GM21723 (cell line): ENCODE results near the gene POLR1C.
A peak's percentile ranks its signal among the peaks of the same experiment; 100 is the strongest.
"Not testable (repeated sequence)": the region's sequence is repeated elsewhere in the genome, so short reads cannot be mapped to it uniquely, and the experiment has no call there.

ENCODE experiments used
- ATAC-seq: cut with Tn5 transposase; IDR thresholded peaks from one replicate; pipeline ENCODE4 v1.9.1; 2021; ENCODE audit warnings: mild to moderate bottlenecking, moderate library complexity; ENCODE audit not compliant: unreplicated experiment

Gene POLR1C

DNA sequence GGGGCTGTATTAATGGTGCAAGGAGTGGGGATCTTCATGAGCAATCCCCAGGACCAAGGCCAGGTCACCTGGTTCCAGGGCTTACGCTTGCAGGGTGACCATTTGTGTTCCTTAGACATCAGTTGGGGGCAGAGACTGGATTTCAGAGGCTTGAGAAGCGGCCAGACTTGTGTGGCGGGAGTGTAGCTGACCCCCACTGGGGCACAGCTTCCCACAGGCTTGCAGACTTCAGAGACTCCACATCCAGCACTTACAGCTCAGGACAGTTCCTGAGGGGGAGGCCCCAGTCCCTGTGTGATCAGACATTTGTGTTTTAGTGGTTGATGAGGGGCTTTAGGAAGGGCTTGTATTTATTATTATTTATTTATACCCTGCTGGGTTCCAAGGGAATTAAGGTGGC lies 24.2 kb upstream of the POLR1C start:
- no peak for ATAC-seq

- ATAC-seq: no peak
These were observed 23.7 kb upstream of the POLR1C start for GRCh38 chr6:43493230-43493629.

DNA sequence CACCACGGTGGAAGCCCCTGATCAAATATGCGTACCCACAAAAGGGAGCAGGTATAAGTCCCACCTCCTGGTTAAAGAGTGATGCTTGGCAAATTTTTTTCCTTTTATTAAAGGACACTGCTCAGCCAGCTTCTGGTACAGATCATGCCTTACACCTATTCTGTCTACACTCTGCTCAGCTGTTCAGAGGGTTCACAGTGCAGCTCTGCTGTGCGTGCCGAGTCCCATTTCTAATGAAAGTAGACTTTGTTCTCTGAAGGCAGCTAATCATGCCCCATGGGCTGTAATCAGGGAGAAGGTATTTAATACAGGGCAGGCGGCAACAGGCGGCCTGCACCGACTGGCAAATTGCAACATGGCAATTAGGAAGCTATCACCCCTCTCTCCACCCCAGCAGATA lies 23.1 kb upstream of the POLR1C start:
- no peak for ATAC-seq

- no peak for ATAC-seq
These were observed 22.6 kb upstream of the POLR1C start for GRCh38 chr6:43494321-43494720.

GRCh38 chr6:43494766-43495165 lies 22.1 kb upstream of the POLR1C start:
- no peak for ATAC-seq

GRCh38 chr6:43495409-43495941 lies 21.4 kb upstream of the POLR1C start:
- no peak for ATAC-seq

GRCh38 chr6:43496370-43497128 lies 20.3 kb upstream of the POLR1C start:
- no peak for ATAC-seq

- no peak for ATAC-seq
These were observed 19.8 kb upstream of the POLR1C start for GRCh38 chr6:43497129-43497396.

GRCh38 chr6:43497689-43498088 lies 19.2 kb upstream of the POLR1C start:
- ATAC-seq: no peak

DNA sequence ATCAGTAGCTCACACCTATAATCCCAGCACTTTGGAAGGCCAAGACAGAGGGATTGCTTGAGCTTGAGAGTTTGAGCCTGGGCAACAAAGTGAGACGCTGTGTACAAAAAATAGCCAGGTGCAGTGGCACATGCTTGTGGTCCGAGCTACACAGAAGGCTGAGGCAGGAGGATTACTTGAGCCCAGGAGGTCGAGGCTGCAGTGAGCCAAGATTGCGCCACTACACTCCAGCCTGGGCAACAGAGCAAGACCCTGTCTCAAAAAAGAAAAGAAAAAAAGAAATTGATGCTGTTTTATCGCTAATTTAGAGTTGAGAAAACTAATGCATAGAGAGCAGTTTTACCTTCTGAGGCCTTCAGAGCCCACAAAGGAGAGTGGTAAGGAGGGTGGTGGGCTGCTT lies 18.6 kb upstream of the POLR1C start:
- not testable (repeated sequence) for ATAC-seq

DNA sequence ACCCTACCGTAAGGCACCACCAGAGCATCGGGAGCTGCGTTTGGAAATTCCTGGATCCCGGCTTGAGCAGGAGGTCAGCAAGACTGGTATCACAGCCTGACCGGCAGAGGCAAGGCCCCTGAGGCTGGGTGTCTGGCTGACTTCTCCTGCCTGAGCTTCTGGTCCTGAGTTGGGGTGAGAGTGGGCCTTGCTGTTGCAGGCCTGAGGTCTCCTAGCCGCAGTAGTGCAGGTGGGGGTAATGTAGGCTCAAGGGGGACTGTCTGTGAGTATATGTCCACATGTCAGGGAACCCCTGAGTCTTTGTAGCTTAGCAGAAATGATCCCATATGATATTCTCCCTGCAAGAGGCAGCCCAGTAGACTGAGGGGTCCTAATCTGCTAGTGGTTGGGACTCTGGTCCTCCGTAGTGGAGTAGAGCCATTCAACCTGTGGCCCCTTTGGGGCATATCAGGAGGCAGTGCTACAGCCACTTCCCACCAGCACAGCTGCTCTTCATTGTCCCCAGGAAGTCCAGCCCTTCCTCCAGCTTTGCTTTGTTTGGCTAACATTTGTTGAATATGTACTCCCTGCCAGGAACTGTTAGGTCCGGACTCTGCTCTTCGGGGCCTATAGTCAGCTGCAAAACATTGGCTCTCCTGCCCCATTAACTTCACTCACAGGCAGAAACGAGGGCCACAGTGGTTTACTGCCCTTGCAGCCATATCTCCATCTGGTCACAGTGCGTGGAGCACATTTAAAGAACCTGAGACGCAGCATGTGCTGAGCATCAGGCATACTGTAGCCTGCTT lies 17.7 kb upstream of the POLR1C start:
- ATAC-seq: no peak

DNA sequence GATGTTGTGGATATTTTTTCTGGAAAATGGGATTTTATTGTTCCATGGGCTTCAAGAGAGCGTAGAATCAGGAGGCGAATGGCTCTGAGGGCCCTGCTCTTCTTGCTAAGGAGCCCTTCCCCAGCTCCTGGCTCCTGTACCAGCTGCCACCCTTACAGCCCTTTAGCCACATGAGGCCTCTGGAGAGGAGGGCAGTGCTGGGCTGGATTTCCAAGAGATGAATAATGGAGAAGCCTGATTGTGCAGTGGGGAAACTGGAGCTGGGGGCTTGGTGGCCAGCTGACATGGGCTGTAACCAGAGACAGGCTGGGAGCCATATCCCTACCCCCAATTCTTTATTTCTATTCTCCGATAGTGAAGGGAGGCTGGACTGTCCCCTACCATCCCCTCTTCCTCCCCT lies 16.0 kb upstream of the POLR1C start:
- ATAC-seq: no peak

DNA sequence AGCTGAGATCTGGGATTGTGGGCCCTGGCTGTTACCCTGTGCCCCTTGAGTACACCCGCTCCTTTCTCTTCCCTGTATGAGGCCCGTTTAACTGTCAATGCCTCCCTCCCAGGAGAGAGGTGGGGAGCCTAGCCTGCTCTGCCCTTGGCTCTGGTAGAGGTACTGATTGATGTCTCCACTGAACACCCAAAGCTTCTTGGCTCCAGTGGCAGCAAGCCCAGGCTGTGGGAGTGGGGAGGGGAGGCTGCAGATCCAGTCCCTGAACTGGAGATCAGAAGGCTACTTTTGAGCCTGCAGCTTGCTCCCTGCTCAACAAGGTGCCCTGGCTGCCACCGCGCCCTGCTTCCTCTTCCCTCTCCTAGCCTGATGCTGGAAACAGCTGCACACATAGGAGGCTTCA lies 14.2 kb upstream of the POLR1C start:
- ATAC-seq: no peak

DNA sequence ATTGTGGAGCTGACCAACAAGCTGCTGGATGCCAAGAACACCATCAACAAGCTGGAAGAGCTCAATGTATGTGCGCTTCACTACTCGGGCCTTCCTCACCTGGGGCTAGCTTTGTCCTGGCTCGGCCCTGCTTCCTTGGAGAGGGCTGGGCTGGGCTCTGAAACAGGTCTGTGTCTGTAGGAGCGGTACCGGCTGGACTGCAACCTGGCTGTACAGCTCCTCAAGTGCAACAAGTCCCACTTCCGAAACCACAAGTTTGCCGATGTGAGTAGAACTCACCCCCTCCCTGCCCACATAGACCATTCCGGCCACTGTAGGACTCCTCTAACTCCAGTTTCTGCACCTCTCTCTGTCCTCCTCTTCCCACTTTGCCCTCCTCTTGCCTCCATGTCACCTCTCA lies 13.4 kb upstream of the POLR1C start:
- no peak for ATAC-seq

DNA sequence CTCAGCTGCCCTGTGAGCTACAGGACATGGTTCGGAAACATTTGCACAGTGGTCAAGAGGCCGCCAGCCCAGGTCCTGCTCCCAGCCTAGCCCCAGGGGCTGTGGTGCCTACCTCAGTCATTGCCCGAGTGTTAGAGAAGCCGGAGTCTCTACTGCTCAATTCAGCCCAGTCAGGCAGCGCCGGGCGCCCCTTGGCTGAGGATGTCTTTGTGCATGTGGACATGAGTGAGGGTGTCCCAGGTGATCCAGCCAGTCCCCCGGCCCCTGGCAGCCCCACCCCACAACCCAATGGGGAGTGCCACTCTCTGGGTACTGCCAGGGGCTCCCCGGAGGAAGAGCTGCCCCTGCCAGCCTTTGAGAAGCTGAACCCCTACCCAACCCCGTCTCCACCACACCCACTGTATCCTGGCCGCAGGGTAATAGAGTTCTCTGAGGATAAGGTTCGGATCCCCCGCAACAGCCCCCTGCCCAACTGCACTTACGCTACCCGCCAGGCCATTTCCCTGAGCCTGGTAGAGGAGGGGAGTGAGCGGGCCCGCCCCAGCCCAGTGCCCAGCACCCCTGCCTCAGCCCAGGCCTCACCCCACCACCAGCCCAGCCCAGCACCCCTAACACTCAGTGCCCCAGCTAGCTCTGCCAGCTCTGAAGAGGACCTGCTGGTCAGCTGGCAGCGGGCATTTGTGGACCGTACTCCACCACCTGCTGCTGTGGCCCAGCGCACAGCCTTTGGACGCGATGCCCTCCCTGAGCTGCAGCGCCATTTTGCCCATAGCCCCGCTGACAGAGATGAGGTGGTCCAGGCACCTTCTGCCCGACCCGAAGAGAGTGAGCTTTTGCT lies 11.9 kb upstream of the POLR1C start:
- ATAC-seq: no peak

DNA sequence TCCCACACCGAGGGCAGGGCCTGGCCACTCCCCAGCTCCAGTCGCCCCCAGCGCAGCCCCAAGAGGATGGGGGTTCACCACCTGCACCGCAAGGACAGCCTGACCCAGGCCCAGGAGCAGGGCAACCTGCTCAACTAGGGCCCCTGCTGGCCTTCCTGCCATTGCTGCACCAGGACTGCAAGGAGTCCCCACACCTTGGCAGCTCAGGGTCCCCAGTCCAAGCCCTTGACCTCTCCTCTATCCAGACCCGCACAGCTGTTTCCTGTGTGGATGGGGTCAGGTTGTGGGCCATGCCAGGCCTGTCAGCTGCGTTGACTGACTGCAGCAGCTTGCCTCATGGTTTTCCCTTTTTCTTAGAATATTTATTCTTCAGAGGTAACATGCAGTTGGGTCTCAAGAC lies 11.2 kb upstream of the POLR1C start:
- ATAC-seq: no peak

- ATAC-seq: no peak
These were observed 10.7 kb upstream of the POLR1C start for GRCh38 chr6:43506171-43506570.

- peak; percentile 52 for ATAC-seq
These were observed 10.0 kb upstream of the POLR1C start for GRCh38 chr6:43506667-43507471.

DNA sequence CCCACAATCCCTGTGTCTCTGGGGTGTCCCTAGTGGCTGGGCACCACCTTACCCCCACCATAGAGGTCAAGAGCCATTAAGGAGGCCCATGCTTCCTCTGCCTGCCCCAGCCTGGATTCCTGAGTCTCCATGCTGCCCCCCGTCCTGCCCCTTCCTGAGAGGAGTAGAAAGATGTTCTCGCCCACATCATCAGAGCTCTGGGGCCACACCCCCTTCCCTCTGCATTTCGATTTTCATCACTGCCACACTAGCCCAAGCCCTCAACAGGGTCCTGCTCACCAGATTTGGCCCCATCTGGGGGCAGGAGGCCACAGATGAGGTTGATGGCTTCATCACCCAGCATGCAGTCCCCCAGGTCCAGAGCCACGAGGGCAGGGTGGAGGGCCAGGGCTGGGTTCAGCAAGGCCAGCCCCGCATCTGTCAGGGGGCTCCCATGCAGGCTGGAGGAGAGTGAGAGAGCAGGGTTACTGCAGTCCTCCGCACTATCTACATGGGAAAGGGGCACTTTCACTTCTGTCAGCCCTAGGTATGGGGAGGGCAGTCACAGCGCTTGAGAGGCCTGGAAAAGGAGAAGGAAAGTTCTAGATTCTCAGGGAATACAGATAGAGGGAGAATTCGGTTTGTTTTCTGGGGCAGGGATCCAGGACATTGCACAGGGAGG lies 8.3 kb upstream of the POLR1C start:
- no peak for ATAC-seq
